Measurements from ENCODE around the gene TPTE.
"Not testable (repeated sequence)": the region's sequence is repeated elsewhere in the genome, so short reads cannot be mapped to it uniquely, and the experiment has no call there.

Gene TPTE

DNA sequence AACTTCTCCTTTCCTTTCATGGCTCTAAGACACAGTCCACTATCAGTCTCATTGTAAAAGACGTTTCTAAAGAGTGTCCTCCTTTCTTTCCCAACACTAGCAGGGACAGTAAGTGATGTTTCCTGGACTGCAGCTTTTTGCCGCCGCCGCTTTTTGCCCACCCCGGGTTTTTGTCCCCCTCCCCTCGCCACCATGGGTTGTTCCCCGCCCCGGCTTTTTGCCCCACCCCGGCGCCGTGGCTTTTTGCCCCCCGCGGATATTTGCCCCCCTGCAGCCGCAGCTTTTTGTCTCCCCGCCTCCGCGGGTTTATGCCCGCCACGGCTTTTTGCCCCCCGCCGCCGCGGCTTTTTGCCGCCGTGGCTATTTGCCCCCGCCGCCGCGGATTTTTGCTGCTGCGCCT, 95.2 kb downstream of the TPTE start:
- DNase-seq (ENCODE audit: low read depth in 2 of 2, low spot score in 1 of 2), result no peak

DNA sequence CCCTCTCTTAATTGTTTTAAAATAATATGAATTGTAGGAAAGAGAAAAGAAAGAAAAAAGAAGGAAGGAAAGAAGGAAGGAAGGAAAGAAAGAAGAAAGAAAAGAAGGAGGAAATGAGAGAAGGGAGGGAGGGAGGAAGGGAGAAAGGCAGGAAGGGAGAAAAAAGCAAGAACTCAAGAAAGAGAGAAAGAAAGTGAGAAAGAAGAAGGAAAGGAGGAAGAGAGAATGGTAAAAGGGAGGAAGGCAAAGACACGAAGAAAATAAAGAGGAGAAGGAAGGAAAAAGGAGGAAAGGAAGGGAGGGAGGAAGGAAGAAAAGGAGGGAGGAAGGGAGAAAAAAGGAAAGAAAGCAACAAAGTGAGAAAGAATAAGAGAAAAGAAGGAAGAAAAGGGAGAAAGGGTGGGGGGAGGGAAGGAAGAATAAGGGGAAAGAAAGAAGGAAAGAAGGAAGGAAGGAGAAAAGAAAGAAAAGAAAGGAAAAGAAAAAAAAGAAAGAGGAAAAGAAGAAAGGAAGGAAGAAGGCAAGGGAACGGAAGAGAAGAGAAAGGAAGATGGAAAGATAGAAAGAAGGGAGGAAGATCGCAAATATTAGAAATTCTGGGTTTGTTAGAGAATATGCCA, 95.9 kb downstream of the TPTE start:
- not testable (repeated sequence) for DNase-seq (ENCODE audit: low read depth in 2 of 2, low spot score in 1 of 2)

DNA sequence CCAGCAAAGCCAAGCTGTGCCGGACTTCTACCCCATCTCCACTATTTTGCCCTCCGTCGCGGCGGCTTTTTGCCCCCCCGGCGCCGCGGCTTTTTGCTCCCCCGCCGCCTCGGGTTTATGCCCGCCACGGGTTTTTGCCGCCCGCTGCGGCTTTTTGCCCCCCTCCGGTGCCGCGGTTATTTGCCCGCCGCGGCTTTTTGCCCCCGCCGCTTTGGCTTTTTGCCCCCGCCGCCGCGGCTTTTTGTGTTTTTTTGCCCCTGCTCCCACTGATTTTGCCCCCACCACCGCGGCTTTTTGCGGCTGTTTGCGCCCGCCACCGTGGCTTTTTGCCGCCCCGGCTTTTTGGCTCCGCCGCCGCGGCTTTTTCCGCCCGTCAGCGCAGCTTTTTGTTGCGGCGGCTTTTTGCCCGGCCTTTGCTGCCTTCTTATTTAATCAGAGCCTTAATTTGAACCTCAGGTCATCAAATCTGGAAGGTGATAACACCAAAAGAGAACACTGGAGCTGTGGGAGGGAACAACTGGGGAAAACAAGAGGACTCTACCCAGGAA, 106.0 kb downstream of the TPTE start:
- DNase-seq (ENCODE audit: low read depth in 2 of 2, low spot score in 1 of 2), result no peak

DNA sequence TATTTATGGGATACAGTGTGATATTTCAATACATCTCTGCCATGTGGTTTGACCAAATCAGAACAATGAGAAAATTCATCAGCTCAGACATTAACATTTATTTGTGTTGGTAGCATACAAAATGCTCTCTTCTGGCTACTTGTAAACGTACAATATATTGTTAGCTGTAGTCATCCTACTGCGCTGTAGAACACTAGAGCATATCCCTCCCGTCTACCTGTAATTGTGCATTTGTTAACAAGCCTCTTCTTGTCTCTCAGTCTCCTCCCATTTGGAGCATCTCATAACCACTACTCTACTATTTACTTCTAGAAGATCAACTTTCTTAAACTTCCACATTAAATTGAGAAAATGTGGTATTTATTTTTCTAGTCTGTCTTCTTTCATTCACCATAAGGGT, 107.9 kb downstream of the TPTE start:
- not testable (repeated sequence) for DNase-seq (ENCODE audit: low read depth in 2 of 2, low spot score in 1 of 2)

DNA sequence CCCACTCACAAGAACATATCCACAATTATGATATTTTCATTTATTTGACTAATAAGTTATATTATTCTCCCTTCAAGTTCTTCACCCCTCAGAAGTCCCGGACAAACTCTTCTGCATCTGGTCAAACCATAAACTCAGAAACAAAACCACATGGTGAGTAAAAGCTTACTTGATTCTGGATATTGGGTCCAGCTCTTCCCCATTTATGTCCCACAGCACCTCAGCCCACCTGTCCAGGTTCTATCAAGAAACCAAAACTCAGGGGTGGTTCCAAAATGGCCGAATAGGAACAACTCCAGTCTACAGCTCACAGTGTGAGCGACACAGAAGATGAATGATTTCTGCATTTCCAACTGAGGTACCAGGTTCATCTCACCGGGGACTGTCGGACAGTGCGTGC, 109.4 kb downstream of the TPTE start:
- DNase-seq (ENCODE audit: low read depth in 2 of 2, low spot score in 1 of 2), result not testable (repeated sequence)

DNA sequence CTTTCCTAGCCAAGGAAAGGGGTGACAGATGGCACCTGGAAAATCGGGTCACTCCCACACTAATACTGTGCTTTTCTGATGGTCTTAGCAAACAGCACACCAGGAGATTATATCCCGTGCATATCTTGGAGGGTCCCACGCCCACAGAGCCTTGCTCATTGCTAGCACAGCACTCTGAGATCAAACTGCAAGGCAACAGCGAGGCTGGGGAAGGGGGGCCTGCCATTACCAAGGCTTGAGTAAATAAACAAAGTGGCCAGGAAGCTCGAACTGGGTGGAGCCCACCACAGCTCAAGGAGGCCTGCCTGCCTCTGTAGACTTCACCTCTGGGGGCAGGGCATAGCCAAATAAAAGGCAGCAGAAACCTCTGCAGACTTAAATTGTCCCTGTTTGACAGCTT, 109.9 kb downstream of the TPTE start:
- DNase-seq (ENCODE audit: low read depth in 2 of 2, low spot score in 1 of 2), result not testable (repeated sequence)

DNA sequence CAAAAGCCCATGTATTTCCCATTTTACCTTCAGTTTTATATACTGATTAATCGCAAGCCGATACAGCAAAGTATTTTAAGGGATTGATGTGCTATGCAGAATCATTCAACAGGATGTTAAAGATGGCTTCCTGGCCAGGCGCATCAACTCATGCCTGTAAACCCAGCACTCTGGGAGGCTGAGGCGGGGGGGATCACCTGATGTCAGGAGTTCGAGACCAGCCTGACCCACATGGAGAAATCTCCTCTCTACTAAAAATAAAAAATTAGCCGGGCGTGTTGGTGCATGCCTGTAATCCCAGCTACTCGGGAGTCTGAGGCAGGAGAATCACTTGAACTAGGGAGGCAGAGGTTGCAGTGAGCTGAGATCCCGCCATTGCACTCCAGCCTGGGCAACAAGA, 116.8 kb downstream of the TPTE start:
- not testable (repeated sequence) for DNase-seq (ENCODE audit: low read depth in 2 of 2, low spot score in 1 of 2)

DNA sequence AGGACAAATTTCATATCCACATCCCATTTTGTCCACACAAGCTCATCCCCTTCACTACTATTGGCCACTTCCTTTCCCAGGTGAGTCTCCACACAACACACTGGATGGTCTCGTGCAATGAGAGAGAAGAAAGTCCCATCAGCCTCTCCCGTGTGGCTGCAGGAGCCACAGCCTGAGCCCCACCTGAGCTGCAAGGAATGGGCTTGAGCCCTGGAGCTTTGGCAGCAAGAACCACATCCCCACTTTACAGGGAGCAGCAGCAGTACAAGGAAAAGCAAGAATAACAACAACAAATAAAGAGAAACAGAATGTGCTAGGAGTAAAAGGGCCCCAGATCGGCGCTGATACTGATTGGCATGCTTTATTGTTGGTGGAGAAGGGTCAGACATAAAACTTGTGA, 117.7 kb downstream of the TPTE start:
- no peak for DNase-seq (ENCODE audit: low read depth in 2 of 2, low spot score in 1 of 2)

DNA sequence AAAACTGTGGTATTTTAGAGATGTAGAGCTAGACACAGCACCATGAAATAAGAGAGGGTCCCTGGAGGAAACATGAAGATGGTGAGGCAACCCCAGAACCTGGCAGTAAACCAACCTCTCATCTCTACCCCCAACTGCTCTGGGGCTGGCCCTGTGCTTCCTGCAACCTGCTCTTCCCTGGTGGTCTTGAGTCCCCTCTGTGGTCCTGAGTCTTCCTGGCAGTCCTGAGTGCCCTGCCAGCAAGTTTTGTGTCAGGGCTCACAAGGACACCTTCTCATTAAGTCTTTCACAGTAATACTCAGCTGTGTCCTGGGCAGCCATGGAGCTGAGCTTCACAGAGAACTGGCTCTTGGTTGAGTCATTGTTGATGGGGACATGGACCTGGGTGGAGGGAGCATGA, 118.4 kb downstream of the TPTE start:
- DNase-seq (ENCODE audit: low read depth in 2 of 2, low spot score in 1 of 2), result not testable (repeated sequence)

DNA sequence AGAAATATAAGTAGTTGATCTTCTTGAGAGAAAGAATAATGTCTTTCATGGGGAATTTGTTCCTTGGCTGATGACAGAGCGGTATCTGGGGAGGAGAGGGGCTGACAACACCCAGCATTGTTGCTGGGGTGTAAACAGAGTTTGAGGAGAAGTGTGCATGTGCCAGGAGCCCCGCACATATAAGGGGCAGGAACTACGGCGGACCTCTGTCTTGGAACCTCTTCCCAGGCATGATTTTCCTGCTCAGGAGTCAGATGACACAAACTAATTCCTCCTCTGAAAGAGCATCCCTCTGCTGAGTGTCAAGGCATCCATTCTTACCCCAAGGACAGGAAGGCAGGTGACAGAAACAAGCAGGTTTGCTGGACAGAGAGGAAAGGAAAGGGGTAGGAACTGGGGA, 119.1 kb downstream of the TPTE start:
- DNase-seq (ENCODE audit: low read depth in 2 of 2, low spot score in 1 of 2), result no peak

DNA sequence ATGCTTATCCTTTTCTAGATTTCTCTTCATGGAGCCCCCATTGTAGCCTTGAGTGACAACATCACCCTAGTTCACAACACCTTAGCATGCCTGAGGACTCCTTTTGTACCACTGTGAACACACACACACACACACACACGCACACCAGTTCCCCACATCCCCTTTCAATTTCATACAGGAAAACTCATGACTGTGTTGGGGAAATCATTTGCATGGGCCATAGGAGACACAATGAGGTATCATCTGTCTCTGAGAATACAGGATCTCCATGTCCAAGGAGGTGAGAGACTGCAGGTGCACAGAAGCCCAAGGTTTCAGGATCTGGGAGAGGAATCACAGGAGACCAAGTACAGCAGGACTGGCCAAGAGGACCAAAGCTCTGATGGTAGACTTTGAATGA, 119.7 kb downstream of the TPTE start:
- no peak for DNase-seq (ENCODE audit: low read depth in 2 of 2, low spot score in 1 of 2)

DNA sequence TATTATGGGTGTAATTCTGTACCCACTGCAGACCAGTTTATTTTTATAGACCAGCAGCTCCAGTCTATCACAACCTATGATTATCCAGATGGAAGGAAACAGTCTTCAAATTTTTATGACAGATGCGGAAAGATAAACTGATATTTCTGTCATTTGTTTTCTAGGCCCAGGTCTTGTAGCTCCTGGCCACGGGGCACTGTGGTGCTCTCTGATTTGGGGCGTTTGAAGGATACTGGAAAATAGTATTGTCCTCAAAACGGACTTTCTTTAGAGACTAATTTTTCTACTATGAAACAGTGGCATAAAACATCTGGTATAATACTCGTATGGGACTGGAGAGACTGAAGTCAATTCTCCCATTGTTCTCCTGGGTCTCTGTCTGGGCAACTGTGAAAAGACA, 124.3 kb downstream of the TPTE start:
- not testable (repeated sequence) for DNase-seq (ENCODE audit: low read depth in 2 of 2, low spot score in 1 of 2)

DNA sequence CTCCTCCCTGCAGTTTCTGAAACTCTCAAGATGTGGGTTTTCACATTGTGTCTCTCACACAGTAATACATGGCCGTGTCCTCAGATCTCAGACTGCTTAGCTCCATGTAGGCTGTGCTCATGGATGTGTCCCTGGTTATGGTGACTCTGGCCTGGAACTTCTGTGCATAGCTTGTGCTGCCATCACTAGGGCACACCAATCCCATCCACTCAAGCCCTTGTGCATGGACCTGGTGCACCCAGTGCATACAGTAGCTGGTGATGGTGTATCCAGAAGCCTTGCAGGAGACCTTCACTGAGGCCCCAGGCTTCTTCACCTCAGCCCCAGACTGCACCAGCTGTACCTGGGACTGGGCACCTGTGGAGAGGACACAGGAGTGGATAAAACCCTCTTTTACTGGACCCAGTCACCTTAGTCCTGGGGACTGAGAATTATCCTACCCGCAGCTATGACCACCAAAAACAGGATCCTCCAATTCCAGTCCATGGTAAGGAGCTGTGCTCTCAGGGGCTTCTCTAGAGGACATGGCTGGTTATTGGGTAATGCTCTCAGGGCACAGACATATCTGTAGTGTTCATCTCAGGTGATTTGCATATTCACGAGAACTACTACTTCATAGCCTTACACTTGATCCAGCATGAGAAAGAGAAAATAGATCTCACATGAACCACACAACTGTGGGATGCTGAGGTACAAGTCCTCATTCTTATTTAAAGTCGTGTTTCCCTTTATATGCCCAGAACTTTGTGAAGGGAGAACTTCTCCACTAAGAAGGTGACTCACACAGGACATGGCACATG, 128.2 kb downstream of the TPTE start:
- not testable (repeated sequence) for DNase-seq (ENCODE audit: low read depth in 2 of 2, low spot score in 1 of 2)

DNA sequence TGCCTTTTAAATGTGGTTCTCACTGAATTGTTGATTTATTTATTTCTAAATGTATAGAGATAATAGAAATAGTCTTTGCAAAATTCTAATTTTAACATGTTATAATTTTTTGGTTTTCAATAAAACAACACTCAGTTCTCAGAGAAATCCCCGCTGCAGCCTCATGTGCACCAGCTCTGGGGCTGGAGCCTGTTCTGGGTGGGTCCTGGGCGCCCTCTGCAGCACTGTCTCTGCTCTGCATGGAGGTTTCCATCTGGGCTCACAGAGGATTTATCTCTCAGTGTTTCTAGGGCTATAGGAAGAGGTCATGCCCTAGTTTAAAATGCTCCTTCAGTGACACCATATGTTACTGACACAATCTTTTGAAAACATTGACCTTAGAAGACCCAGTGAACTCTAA, 128.9 kb downstream of the TPTE start:
- not testable (repeated sequence) for DNase-seq (ENCODE audit: low read depth in 2 of 2, low spot score in 1 of 2)

All from stimulated activated CD8-positive, alpha-beta memory T cell treated with anti-CD3 and anti-CD28 coated beads, Interleukin-4, amount 100 ng/mL, for 4 hours (primary cell).